Measurements from ENCODE around the gene PIK3R1. TPM values are rescaled to one million over a fixed set of nuclear protein-coding genes. Genes with fewer than 3 reads are reported as not detected.

The PIK3R1 gene
- total and polyA plus RNA-seq, 8 donors: 9.2 to 280 (median 52.3) TPM

DNA sequence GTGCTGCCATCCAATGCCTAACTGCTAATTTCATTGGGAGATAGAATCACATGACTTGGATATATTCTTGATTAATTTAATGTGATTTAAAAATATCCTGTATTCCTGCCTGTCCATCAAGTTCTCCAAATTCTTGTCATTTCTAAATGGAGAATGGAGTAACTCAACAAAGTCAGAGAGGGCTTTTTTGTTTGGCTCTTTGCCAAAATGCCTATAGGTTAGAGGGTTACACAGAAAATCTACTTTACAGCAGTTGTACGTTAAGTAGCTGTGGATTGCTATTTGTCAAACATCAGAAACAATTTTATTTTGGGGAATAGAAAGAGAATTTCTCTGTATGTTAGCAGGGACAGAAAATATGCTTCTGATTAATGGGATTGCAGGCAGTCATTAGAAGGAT is 5.9 kb downstream of the PIK3R1 start:
- TF ChIP-seq EP300 (IDR thresholded peaks at IDR 0.05): no peak
- TF ChIP-seq POLR2A (IDR thresholded peaks at IDR 0.05): no peak
- TF ChIP-seq, protein P1, sequence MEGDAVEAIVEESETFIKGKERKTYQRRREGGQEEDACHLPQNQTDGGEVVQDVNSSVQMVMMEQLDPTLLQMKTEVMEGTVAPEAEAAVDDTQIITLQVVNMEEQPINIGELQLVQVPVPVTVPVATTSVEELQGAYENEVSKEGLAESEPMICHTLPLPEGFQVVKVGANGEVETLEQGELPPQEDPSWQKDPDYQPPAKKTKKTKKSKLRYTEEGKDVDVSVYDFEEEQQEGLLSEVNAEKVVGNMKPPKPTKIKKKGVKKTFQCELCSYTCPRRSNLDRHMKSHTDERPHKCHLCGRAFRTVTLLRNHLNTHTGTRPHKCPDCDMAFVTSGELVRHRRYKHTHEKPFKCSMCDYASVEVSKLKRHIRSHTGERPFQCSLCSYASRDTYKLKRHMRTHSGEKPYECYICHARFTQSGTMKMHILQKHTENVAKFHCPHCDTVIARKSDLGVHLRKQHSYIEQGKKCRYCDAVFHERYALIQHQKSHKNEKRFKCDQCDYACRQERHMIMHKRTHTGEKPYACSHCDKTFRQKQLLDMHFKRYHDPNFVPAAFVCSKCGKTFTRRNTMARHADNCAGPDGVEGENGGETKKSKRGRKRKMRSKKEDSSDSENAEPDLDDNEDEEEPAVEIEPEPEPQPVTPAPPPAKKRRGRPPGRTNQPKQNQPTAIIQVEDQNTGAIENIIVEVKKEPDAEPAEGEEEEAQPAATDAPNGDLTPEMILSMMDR (IDR thresholded peaks at IDR 0.05): no peak
- no peak for TF ChIP-seq POLR2AphosphoS5 (IDR thresholded peaks at IDR 0.05)
- no peaks in the 10 kb centered on the region for H3K9me3 ChIP-seq
- no peaks in the 10 kb centered on the region for H3K27me3 ChIP-seq
- 58 to 86% (median 85%) methylated on average over 1 of the region's 1 CpG for WGBS, 5 donors
- H3K4me1 ChIP-seq: peaks cover 36 to 89% (median 65%) of the 10 kb centered on the region in 4 donors
- DNase-seq: no peak
- no peak overlapping the region for H3K4me3 ChIP-seq
- intact Hi-C loops (cut with DNase I; ENCODE audit: low total_unique reads): no loop called here
- H3K27ac ChIP-seq: no peak overlapping the region
- peaks cover 2 to 18% (median 9%) of the 10 kb centered on the region in 4 donors for H3K36me3 ChIP-seq

DNA sequence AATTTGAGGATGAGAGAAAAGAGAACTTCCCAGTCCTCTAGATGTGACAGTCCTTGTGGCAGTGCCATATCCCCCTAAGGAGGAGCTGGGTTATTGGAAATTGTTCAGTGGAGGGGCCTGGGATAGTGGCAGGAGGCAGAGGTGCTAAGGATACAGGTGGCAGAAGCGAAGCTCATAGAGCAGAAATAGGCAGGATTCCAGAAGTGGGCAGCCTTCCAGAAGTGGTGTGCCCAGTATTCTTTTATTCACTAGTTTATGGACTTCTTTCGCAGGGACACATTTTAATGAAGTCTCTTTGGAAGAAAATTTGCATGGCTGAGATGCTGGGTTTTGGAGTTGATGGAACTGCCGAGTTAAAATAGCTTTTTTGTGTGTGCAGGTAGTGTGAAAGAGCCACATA is 6.8 kb downstream of the PIK3R1 start:
- H3K4me1 ChIP-seq: peaks cover 36 to 94% (median 69%) of the 10 kb centered on the region in 4 donors
- intact Hi-C loops (cut with DNase I; ENCODE audit: low total_unique reads): no loop called here
- no peak overlapping the region for H3K4me3 ChIP-seq
- H3K36me3 ChIP-seq: peaks cover 7 to 26% (median 17%) of the 10 kb centered on the region in 4 donors
- no peaks in the 10 kb centered on the region for H3K27me3 ChIP-seq
- WGBS, 5 donors: 60 to 82% (median 74%) methylated on average over 3 of the region's 3 CpGs
- no peaks in the 10 kb centered on the region for H3K9me3 ChIP-seq
- no peak for DNase-seq
- TF ChIP-seq, protein P1 (IDR thresholded peaks at IDR 0.05): no peak
- no peak for TF ChIP-seq POLR2AphosphoS5 (IDR thresholded peaks at IDR 0.05)
- no peak for TF ChIP-seq EP300 (IDR thresholded peaks at IDR 0.05)
- TF ChIP-seq POLR2A (IDR thresholded peaks at IDR 0.05): no peak
- no peak overlapping the region for H3K27ac ChIP-seq

DNA sequence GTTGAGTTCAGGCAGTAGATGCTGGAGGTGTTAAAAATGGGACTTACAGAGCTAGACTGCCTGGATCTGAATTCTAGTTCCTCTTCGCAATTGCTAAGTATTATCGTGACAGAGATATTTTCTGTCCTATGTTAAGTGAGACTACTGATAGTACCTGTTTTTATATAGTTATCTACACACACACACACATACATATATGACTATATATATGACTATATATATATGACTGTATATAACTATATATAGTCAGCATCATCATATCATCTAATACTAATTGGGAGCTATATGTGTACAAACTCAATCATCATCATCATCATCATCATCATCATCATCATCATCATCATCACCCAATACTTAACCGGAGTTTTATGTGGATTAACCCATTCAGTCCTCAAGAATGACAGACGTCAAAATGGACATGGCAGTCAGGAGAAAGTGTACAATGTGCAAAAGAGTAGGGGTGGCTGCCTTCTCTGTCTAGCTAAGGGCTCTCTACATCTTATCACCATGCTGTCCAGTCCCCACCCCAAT is 7.3 kb downstream of the PIK3R1 start:
- no peaks in the 10 kb centered on the region for H3K9me3 ChIP-seq
- no peak overlapping the region for H3K4me3 ChIP-seq
- peaks cover 36 to 94% (median 71%) of the 10 kb centered on the region in 4 donors for H3K4me1 ChIP-seq
- H3K27me3 ChIP-seq: no peaks in the 10 kb centered on the region
- H3K36me3 ChIP-seq: peaks cover 10 to 32% (median 23%) of the 10 kb centered on the region in 4 donors
- H3K27ac ChIP-seq: no peak overlapping the region
- WGBS, 5 donors: 76 to 90% (median 85%) methylated on average over 4 of the region's 4 CpGs
- no peak for DNase-seq
- intact Hi-C loops (cut with DNase I; ENCODE audit: low total_unique reads): no loop called here
- TF ChIP-seq EP300 (IDR thresholded peaks at IDR 0.05): no peak
- no peak for TF ChIP-seq POLR2AphosphoS5 (IDR thresholded peaks at IDR 0.05)
- TF ChIP-seq, protein P1 (IDR thresholded peaks at IDR 0.05): no peak
- no peak for TF ChIP-seq POLR2A (IDR thresholded peaks at IDR 0.05)

DNA sequence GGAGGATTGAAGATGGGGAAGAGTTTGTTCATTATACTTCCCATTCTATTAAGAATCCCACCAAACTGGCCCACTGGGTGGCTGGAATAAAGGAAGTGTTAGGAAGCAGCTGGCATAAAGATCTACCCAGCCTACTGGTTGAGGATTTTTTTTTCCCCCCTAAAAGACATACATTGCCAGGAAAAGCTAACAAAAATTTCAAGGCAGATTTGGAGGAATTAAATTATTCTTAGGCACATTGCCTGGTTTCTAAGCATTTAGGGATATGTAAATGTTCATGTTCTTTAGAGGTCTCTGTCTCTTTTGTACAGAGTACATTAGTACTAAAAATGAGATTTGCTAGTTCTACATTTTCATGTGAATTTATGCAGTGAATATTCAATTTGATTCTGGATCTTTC is 8.3 kb downstream of the PIK3R1 start:
- H3K27ac ChIP-seq: peak overlapping the region in 1 of 5 donors; percentile 10
- no peak overlapping the region for H3K4me3 ChIP-seq
- no peak for DNase-seq
- no peaks in the 10 kb centered on the region for H3K9me3 ChIP-seq
- TF ChIP-seq POLR2AphosphoS5 (IDR thresholded peaks at IDR 0.05) (no peak), EP300 (IDR thresholded peaks at IDR 0.05) (no peak), POLR2A (IDR thresholded peaks at IDR 0.05) (no peak)
- TF ChIP-seq, protein P1 (IDR thresholded peaks at IDR 0.05): no peak
- H3K27me3 ChIP-seq: no peaks in the 10 kb centered on the region
- H3K36me3 ChIP-seq: peaks cover 11 to 37% (median 29%) of the 10 kb centered on the region in 4 donors
- intact Hi-C loops (cut with DNase I; ENCODE audit: low total_unique reads): no loop called here
- peaks cover 36 to 90% (median 68%) of the 10 kb centered on the region in 4 donors for H3K4me1 ChIP-seq

All from stomach (tissue), 9 donors.